Testis (tissue), 3 donors: ENCODE data around the gene C17orf67. TPM values are rescaled to one million over a fixed set of nuclear protein-coding genes. Genes with fewer than 3 reads are reported as not detected.

Source experiments
- DNase-seq: peaks from one replicate; pipeline ENCODE4 v3.0.0-alpha.2; 2019
- H3K27ac ChIP-seq, 2 donors: fragments of 200-600 bp; sonication (generic); one replicate each; pipeline ENCODE4 v1.5.1; 2019
- H3K27me3 ChIP-seq: fragments of 200-600 bp; sonication (generic); one replicate; pipeline ENCODE4 v1.5.1; 2019
- H3K36me3 ChIP-seq: fragments of 200-600 bp; sonication (generic); one replicate; pipeline ENCODE4 v1.5.1; 2017; ENCODE audit warnings: low read depth; ENCODE audit errors: missing control alignments
- H3K4me1 ChIP-seq: fragments of 200-600 bp; sonication (generic); one replicate; pipeline ENCODE4 v1.5.1; 2019
- H3K4me3 ChIP-seq, 2 donors: fragments of 200-600 bp; sonication (generic); one replicate each; pipeline ENCODE4 v1.5.1; 2017 to 2019
- H3K9me3 ChIP-seq: fragments of 200-600 bp; sonication (generic); one replicate; pipeline ENCODE4 v1.5.1; 2017
- CTCF ChIP-seq, 3 experiments: fragments of 450-650 bp in 2 of 3; fragments of 200-600 bp in 1 of 3; sonication (generic) in 1 of 3; IDR thresholded peaks; one replicate each; pipeline ENCODE4 v1.5.1; 2016 to 2019; ENCODE audit warnings: antibody characterized with exemption in 3 of 3, mild to moderate bottlenecking in 2 of 3, moderate library complexity in 1 of 3
- POLR2A ChIP-seq: fragments of 450-650 bp; IDR thresholded peaks from one replicate; pipeline ENCODE4 v1.6.1; 2017; ENCODE audit warnings: antibody characterized with exemption, mild to moderate bottlenecking, moderate library complexity
- WGBS, 2 donors: methylation state at CpG; one replicate each; pipeline ENCODE4 v1.1.5; 2018; 5-methylcytosine and 5-hydroxymethylcytosine counted together
- intact Hi-C: fragments of 100-400 bp; cut with DNase I; formaldehyde crosslinking; loops from one replicate; pipeline ENCODE4 v1.15.1; 2023; ENCODE audit warnings: low total_unique reads
- polyA plus RNA-seq: library from polyadenylated mRNA; stranded (reverse); fragments of 350-450 nt; fragmentation: Illumina TruSeq; extraction: RNeasy Lipid Tissue Mini Kit (QIAGEN cat#74804); gene quantifications from one replicate; pipeline ENCODE4 v1.2.3, GENCODE V29; 2014; ENCODE audit warnings: low read depth, low replicate concordance; ENCODE audit not compliant: insufficient read depth
- total RNA-seq, 2 donors: library from RNA; depleted of rRNA; stranded (reverse); fragments of >200 nt; gene quantifications; one replicate each; pipeline ENCODE4 v1.2.3, GENCODE V29; 2016

Gene C17orf67
- total and polyA plus RNA-seq, 3 donors from 2014 or later, result 2.9 to 5.3 (median 3.7) TPM

GRCh38 chr17:56771975-56772374 is 61.7 kb downstream of the C17orf67 start:
- Histone ChIP-seq H3K27me3 (no peaks in the 10 kb centered on the region), H3K27ac (no peak overlapping the region), H3K4me3 (no peak overlapping the region), H3K36me3 (no peaks in the 10 kb centered on the region), H3K9me3 (no peaks in the 10 kb centered on the region), H3K4me1 (no peaks in the 10 kb centered on the region)
- intact Hi-C loops, result no loop called here
- no peak for DNase-seq
- TF ChIP-seq CTCF (IDR thresholded peaks at IDR 0.05), result no peak
- no peak for TF ChIP-seq POLR2A
- WGBS, 2 donors, result 63 to 75% methylated on average over 4 of the region's 4 CpGs

- Histone ChIP-seq H3K9me3 (no peaks in the 10 kb centered on the region), H3K36me3 (no peaks in the 10 kb centered on the region), H3K27me3 (no peaks in the 10 kb centered on the region), H3K4me1 (no peaks in the 10 kb centered on the region), H3K4me3 (no peak overlapping the region), H3K27ac (no peak overlapping the region)
- no peak for TF ChIP-seq CTCF (IDR thresholded peaks at IDR 0.05)
- no peak for TF ChIP-seq POLR2A
- DNase-seq, result no peak
- 84 to 86% methylated on average over 2 of the region's 2 CpGs for WGBS, 2 donors
- intact Hi-C loops, result no loop called here
These were observed 62.2 kb downstream of the C17orf67 start for GRCh38 chr17:56771563-56771962.

- Histone ChIP-seq H3K9me3 (no peaks in the 10 kb centered on the region), H3K36me3 (no peaks in the 10 kb centered on the region), H3K27me3 (no peaks in the 10 kb centered on the region), H3K27ac (no peak overlapping the region), H3K4me3 (no peak overlapping the region), H3K4me1 (no peaks in the 10 kb centered on the region)
- no peak for DNase-seq
- intact Hi-C loops, result no loop called here
- TF ChIP-seq POLR2A (no peak), CTCF (IDR thresholded peaks at IDR 0.05) (no peak)
These were observed 63.3 kb downstream of the C17orf67 start for GRCh38 chr17:56770427-56770826.

- H3K4me3 ChIP-seq, result no peak overlapping the region
- H3K9me3 ChIP-seq, result no peaks in the 10 kb centered on the region
- H3K4me1 ChIP-seq, result no peaks in the 10 kb centered on the region
- no peak for DNase-seq
- H3K27me3 ChIP-seq, result no peaks in the 10 kb centered on the region
- 91 to 96% methylated on average over 4 of the region's 4 CpGs for WGBS, 2 donors
- no peak overlapping the region for H3K27ac ChIP-seq
- intact Hi-C loops, result no loop called here
- no peak for TF ChIP-seq CTCF (IDR thresholded peaks at IDR 0.05)
- TF ChIP-seq POLR2A, result no peak
- H3K36me3 ChIP-seq, result no peaks in the 10 kb centered on the region
These were observed 68.3 kb downstream of the C17orf67 start for GRCh38 chr17:56765449-56765848.

- DNase-seq, result no peak
- H3K27ac ChIP-seq, result no peak overlapping the region
- H3K4me3 ChIP-seq, result no peak overlapping the region
- H3K9me3 ChIP-seq, result no peaks in the 10 kb centered on the region
- no peaks in the 10 kb centered on the region for H3K27me3 ChIP-seq
- no peak for TF ChIP-seq CTCF (IDR thresholded peaks at IDR 0.05)
- no peak for TF ChIP-seq POLR2A
- intact Hi-C loops, result no loop called here
- H3K4me1 ChIP-seq, result no peaks in the 10 kb centered on the region
- no peaks in the 10 kb centered on the region for H3K36me3 ChIP-seq
- 83 to 97% methylated on average over 1 of the region's 1 CpG for WGBS, 2 donors
These were observed 70.7 kb downstream of the C17orf67 start for GRCh38 chr17:56762988-56763387.
